Muscle of leg (tissue), 11 donors: Measurements from ENCODE around the gene KCNK7. TPM values are rescaled to one million over a fixed set of nuclear protein-coding genes. Genes with fewer than 3 reads are reported as not detected.

Source experiments
- DNase-seq: peaks from one replicate; pipeline ENCODE4 v3.0.0; 2013
- H3K27ac ChIP-seq: one replicate; pipeline ENCODE4 v1.5.1; 2013; ENCODE audit warnings: mild to moderate bottlenecking, low read length, control low read depth
- H3K27me3 ChIP-seq: one replicate; pipeline ENCODE4 v1.6.1; 2013; ENCODE audit warnings: low read length; ENCODE audit not compliant: control insufficient read depth, insufficient read depth
- H3K36me3 ChIP-seq: one replicate; pipeline ENCODE4 v1.6.1; 2013; ENCODE audit warnings: low read length; ENCODE audit not compliant: control insufficient read depth, insufficient read depth
- H3K4me1 ChIP-seq: one replicate; pipeline ENCODE4 v1.6.1; 2013; ENCODE audit warnings: low read length; ENCODE audit not compliant: control insufficient read depth, insufficient read depth
- H3K4me3 ChIP-seq: one replicate; pipeline ENCODE4 v1.5.1; 2013; ENCODE audit warnings: low read length, control low read depth
- H3K9me3 ChIP-seq: replicated peaks from 2 replicates; pipeline ENCODE4 v1.6.1; 2013; ENCODE audit warnings: low read depth, low read length; ENCODE audit not compliant: control insufficient read depth
- WGBS: methylation state at CpG from one replicate; pipeline ENCODE4 v1.1.5; 2013; ENCODE audit warnings: missing lambda C conversion rate; ENCODE audit not compliant: insufficient coverage; 5-methylcytosine and 5-hydroxymethylcytosine counted together
- polyA plus RNA-seq, 8 donors: library from polyadenylated mRNA; unstranded; fragments of 120-200 nt; gene quantifications; one replicate each; pipeline versions ENCODE4 v1.2.1 to v1.2.3, GENCODE V29; 2013; ENCODE audit warnings: inconsistent platforms in 1 of 8, low replicate concordance in 1 of 8; ENCODE audit not compliant: insufficient read length in 8 of 8, insufficient read depth in 1 of 8
- total RNA-seq: library from RNA; stranded (reverse); fragments of 120-200 nt; gene quantifications from one replicate; pipeline ENCODE4 v1.2.4, GENCODE V29; 2013

Gene KCNK7
- total and polyA plus RNA-seq, 9 donors = 0.31 to 1.9 (median 0.88) TPM

GRCh38 chr11:65617990-65618751 is 22.6 kb upstream of the KCNK7 start:
- Histone ChIP-seq H3K36me3 (peaks cover 62% of the 10 kb centered on the region), H3K27ac (no peak overlapping the region), H3K4me1 (peaks cover 19% of the 10 kb centered on the region), H3K4me3 (no peak overlapping the region), H3K9me3 (no peaks in the 10 kb centered on the region), H3K27me3 (no peaks in the 10 kb centered on the region)
- DNase-seq = no peak
- 88% methylated on average over 28 of the region's 33 CpGs for WGBS

- DNase-seq = no peak
- H3K27ac ChIP-seq = no peak overlapping the region
Measured at GRCh38 chr11:65617136-65617850, 21.7 kb upstream of the KCNK7 start.

GRCh38 chr11:65616575-65617001 is 21.0 kb upstream of the KCNK7 start:
- Histone ChIP-seq H3K9me3 (no peaks in the 10 kb centered on the region), H3K4me1 (peaks cover 35% of the 10 kb centered on the region), H3K27me3 (no peaks in the 10 kb centered on the region), H3K4me3 (peak overlapping the region; percentile 82), H3K27ac (no peak overlapping the region), H3K36me3 (peaks cover 62% of the 10 kb centered on the region)
- DNase-seq = no peak
- 81% methylated on average over 8 of the region's 10 CpGs for WGBS

More at GRCh38 chr11:65617136-65617850, 21.7 kb upstream of the KCNK7 start:
- Histone ChIP-seq H3K36me3 (peaks cover 64% of the 10 kb centered on the region), H3K9me3 (no peaks in the 10 kb centered on the region), H3K4me1 (peaks cover 28% of the 10 kb centered on the region), H3K4me3 (no peak overlapping the region), H3K27me3 (no peaks in the 10 kb centered on the region)
- 87% methylated on average over 17 of the region's 17 CpGs for WGBS

DNA sequence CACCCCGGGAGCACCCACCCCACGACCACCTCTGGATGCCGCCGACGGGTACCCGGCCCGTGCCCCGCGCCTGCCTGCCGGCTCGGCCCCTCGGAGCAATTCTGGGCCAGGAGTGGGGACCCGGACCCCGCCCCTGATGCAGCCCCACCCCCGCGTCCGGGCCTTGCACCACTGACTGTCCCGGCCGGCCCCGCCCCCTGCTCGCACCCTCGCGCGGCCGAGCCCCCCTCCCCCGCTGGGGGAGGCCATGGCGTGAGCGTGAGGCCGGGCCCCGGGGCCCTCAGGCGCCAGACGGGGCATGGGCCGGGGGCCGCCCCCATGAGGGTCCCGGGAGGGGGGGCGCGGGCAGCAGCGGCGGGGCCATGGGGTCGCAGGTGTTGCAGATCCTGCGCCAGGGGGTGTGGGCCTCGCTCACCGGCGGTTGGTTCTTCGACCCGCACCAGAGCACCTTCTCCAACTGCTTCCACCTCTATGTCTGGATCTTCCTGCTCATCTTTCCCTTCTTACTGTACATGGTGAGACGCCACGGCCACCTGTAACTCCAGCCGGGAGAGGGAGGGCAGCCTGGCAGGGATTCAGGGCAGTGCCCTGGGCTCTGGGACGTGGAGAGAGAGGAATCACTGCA is 20.5 kb upstream of the KCNK7 start:
- Histone ChIP-seq H3K9me3 (no peaks in the 10 kb centered on the region), H3K4me3 (peak overlapping the region; percentile 82), H3K36me3 (peaks cover 57% of the 10 kb centered on the region), H3K27ac (peak overlapping the region; percentile 85), H3K27me3 (no peaks in the 10 kb centered on the region), H3K4me1 (peaks cover 40% of the 10 kb centered on the region)
- 0% methylated on average over 37 of the region's 50 CpGs for WGBS
- no peak for DNase-seq

GRCh38 chr11:65615229-65615949 is 19.8 kb upstream of the KCNK7 start, which contains the start of gene PCNX3:
Gene PCNX3 (plus strand): TSS chr11:65615776. CDS start chr11:65616312, 536 bp downstream.
- peaks cover 47% of the 10 kb centered on the region for H3K4me1 ChIP-seq
- peak within 1 kb of the TSS; percentile 82 for H3K4me3 ChIP-seq
- H3K27me3 ChIP-seq = no peaks in the 10 kb centered on the region
- H3K36me3 ChIP-seq = peaks cover 56% of the 10 kb centered on the region
- peak within 1 kb of the TSS; percentile 94 for H3K27ac ChIP-seq
- under 1% methylated on average over 55 of the region's 55 CpGs for WGBS
- no peaks in the 10 kb centered on the region for H3K9me3 ChIP-seq
- DNase-seq = peak; percentile 100

- Histone ChIP-seq H3K4me3 (peak overlapping the region; percentile 73), H3K36me3 (peaks cover 50% of the 10 kb centered on the region), H3K9me3 (no peaks in the 10 kb centered on the region), H3K27ac (peak overlapping the region; percentile 94), H3K27me3 (no peaks in the 10 kb centered on the region), H3K4me1 (peaks cover 59% of the 10 kb centered on the region)
- peak; percentile 39 for DNase-seq
- 27% methylated on average over 32 of the region's 43 CpGs for WGBS
Measured at GRCh38 chr11:65613091-65613928, 17.7 kb upstream of the KCNK7 start.

DNA sequence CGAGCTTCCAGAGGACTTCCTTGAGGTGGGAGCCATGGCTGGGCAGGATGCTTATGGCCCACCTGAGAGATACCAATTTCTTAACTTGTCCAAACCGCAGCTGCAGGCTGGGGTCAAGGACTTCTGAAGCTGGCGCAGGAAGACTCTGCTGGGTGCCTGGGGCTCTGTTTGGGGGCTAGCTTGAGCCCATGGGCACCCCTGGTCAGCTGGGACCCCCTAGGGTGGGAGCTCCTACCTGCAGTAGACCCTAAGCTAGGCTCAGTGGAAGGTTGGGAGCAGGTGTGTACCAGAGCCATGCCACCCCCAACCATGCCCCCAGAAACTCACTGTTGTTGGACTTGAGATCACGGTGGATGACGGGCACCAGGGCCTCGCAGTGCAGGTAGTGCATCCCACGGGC is 17.1 kb upstream of the KCNK7 start:
- H3K27me3 ChIP-seq = no peaks in the 10 kb centered on the region
- no peak for DNase-seq
- peak overlapping the region; percentile 94 for H3K27ac ChIP-seq
- no peaks in the 10 kb centered on the region for H3K9me3 ChIP-seq
- H3K36me3 ChIP-seq = peaks cover 49% of the 10 kb centered on the region
- peaks cover 65% of the 10 kb centered on the region for H3K4me1 ChIP-seq
- peak overlapping the region; percentile 73 for H3K4me3 ChIP-seq
- WGBS = 60% methylated on average over 6 of the region's 7 CpGs

DNA sequence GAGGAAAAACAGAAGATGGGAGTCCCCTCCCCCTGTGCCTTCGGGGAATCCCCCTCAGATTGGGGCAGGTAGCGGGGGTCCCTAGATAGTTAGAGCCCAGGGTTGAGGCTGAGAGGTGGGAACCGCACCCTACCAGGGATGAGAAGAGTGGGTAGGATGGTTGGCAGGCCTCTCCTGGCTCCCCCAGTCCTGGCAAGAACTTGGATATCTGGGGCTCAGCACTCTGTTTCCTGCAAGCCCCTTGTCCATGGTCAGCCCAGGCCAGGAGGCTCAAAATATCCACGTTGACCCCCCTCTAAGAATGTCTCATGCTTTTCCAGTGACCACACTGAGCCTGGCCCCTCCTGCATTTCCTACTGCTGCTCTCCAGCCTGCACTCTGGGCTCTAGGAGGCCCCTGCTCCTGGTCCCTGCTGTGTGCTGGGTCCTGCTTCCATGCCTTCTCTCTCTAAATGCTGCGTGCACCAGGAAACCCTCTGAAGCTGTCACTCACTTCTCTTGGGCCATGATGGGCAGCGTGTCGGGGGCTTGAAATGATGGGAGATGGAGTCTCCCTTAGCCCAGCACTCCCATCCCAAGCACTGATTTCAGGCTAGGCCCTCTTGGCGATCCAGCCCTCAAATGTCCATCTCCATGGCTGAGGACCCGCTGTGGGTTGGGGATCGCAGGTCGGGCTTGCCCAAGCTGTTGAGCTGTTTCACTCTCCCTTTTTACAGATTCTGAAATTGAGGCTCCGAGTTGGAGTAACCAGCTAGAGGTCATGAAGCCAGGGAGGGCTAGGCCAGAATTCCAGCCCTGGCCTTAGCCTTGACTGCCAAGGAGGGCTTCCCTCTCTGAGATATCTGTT is 16.4 kb upstream of the KCNK7 start:
- no peaks in the 10 kb centered on the region for H3K9me3 ChIP-seq
- peak; percentile 47 for DNase-seq
- H3K4me1 ChIP-seq = peaks cover 66% of the 10 kb centered on the region
- H3K4me3 ChIP-seq = peak overlapping the region; percentile 73
- H3K27ac ChIP-seq = peak overlapping the region; percentile 94
- no peaks in the 10 kb centered on the region for H3K27me3 ChIP-seq
- peaks cover 45% of the 10 kb centered on the region for H3K36me3 ChIP-seq
- WGBS = 68% methylated on average over 7 of the region's 12 CpGs
